Neural cell (in vitro differentiated cells): ENCODE results near the gene CHORDC1. TPM values are rescaled to one million over a fixed set of nuclear protein-coding genes. Genes with fewer than 3 reads are reported as not detected.
A peak's percentile ranks its signal among the peaks of the same experiment; 100 is the strongest.

Source experiments
- H2AFZ ChIP-seq: fragments of 200-600, 300-800 bp; sonication (generic), shearing (Covaris generic); 2 replicates; pipeline ENCODE4 v1.6.0; 2014; ENCODE audit warnings: low read depth, mild to moderate bottlenecking, antibody characterized with exemption, low read length, moderate library complexity
- H3F3A ChIP-seq: fragments of 200-600 bp; shearing (Covaris generic); 2 replicates; pipeline ENCODE4 v1.6.1; 2016; ENCODE audit warnings: mild to moderate bottlenecking, moderate library complexity, mixed read lengths, antibody characterized with exemption, low read length; ENCODE audit not compliant: insufficient read depth, poor library complexity, severe bottlenecking
- H3K27ac ChIP-seq: fragments of 200-600, 300-800 bp; sonication (generic), shearing (Covaris generic); 2 replicates; pipeline ENCODE4 v1.5.1; 2014; ENCODE audit warnings: mild to moderate bottlenecking, low read length, moderate library complexity
- H3K27me3 ChIP-seq: fragments of 300-800, 200-600 bp; sonication (generic), shearing (Covaris generic); 2 replicates; pipeline ENCODE4 v1.6.0; 2014; ENCODE audit warnings: mild to moderate bottlenecking, low read depth, low read length, moderate library complexity; ENCODE audit not compliant: insufficient read depth
- H3K36me3 ChIP-seq: fragments of 300-800, 200-600 bp; sonication (generic), shearing (Covaris generic); 2 replicates; pipeline ENCODE4 v1.5.1; 2014; ENCODE audit warnings: mild to moderate bottlenecking, antibody characterized with exemption, low read length, moderate library complexity; ENCODE audit not compliant: insufficient read depth
- H3K4me2 ChIP-seq: fragments of 300-800, 200-600 bp; sonication (generic), shearing (Covaris generic); 2 replicates; pipeline ENCODE4 v1.6.0; 2014; ENCODE audit warnings: mild to moderate bottlenecking, low read length
- H3K4me3 ChIP-seq: fragments of 300-800, 200-600 bp; sonication (generic), shearing (Covaris generic); 2 replicates; pipeline ENCODE4 v1.5.1; 2014; ENCODE audit warnings: mild to moderate bottlenecking, low read length, moderate library complexity
- H3K79me2 ChIP-seq: fragments of 200-600 bp; shearing (Covaris generic); replicated peaks from 2 replicates; pipeline ENCODE4 v1.6.0; 2014; ENCODE audit warnings: mild to moderate bottlenecking, low read length, moderate library complexity; ENCODE audit not compliant: insufficient read depth
- H3K9ac ChIP-seq: fragments of 300-800, 200-600 bp; sonication (generic), shearing (Covaris generic); 2 replicates; pipeline ENCODE4 v1.6.1; 2016; ENCODE audit warnings: mild to moderate bottlenecking, low read length, mixed read lengths
- H3K9me2 ChIP-seq: fragments of 200-600 bp; shearing (Covaris generic); 2 replicates; pipeline ENCODE4 v1.6.1; 2016; ENCODE audit warnings: mild to moderate bottlenecking, low read length, mixed read lengths; ENCODE audit not compliant: insufficient read depth
- H3K9me3 ChIP-seq: fragments of 200-600, 300-800 bp; sonication (generic), shearing (Covaris generic); 2 replicates; pipeline ENCODE4 v1.6.1; 2016; ENCODE audit warnings: mild to moderate bottlenecking, mixed run types, low read length, moderate library complexity, mixed read lengths
- H4K20me1 ChIP-seq: fragments of 200-600 bp; shearing (Covaris generic); 2 replicates; pipeline ENCODE4 v1.6.1; 2016; ENCODE audit warnings: mild to moderate bottlenecking, mixed run types; ENCODE audit not compliant: insufficient read depth
- CTCF ChIP-seq: fragments of 450-650 bp; IDR thresholded peaks from 2 replicates; pipeline ENCODE4 v1.5.1; 2014; ENCODE audit warnings: antibody characterized with exemption, mild to moderate bottlenecking, moderate library complexity; ENCODE audit not compliant: poor library complexity, severe bottlenecking
- EP300 ChIP-seq: fragments of 450-650 bp; conservative IDR thresholded peaks from 2 replicates; pipeline ENCODE4 v1.6.1; 2014; ENCODE audit warnings: antibody characterized with exemption, mild to moderate bottlenecking, moderate library complexity; ENCODE audit not compliant: poor library complexity, severe bottlenecking
- EZH2 ChIP-seq: fragments of 200-600, 300-800 bp; shearing (Covaris generic), sonication (generic); IDR thresholded peaks from 2 replicates; pipeline ENCODE4 v1.6.1; 2014; ENCODE audit warnings: antibody characterized with exemption, low read length, borderline replicate concordance, mild to moderate bottlenecking; ENCODE audit not compliant: insufficient read depth, poor library complexity, severe bottlenecking
- MXI1 ChIP-seq: fragments of 450-650 bp; conservative IDR thresholded peaks from 2 replicates; pipeline ENCODE4 v1.6.1; 2014; ENCODE audit warnings: antibody characterized with exemption, mild to moderate bottlenecking; ENCODE audit not compliant: poor library complexity, severe bottlenecking
- POLR2AphosphoS5 ChIP-seq: IDR thresholded peaks from 2 replicates; pipeline ENCODE4 v1.6.1; 2012
- RAD21 ChIP-seq: fragments of 450-650 bp; conservative IDR thresholded peaks from 2 replicates; pipeline ENCODE4 v1.6.1; 2014; ENCODE audit warnings: antibody characterized with exemption, mild to moderate bottlenecking, moderate library complexity
- REST ChIP-seq: IDR thresholded peaks from 2 replicates; pipeline ENCODE4 v1.6.1; 2012; ENCODE audit warnings: borderline replicate concordance
- SMC3 ChIP-seq: fragments of 450-650 bp; conservative IDR thresholded peaks from 2 replicates; pipeline ENCODE4 v1.6.1; 2014; ENCODE audit warnings: antibody characterized with exemption, mild to moderate bottlenecking, moderate library complexity; ENCODE audit not compliant: poor library complexity
- TAF1 ChIP-seq: IDR thresholded peaks from 2 replicates; pipeline ENCODE4 v1.6.1; 2012; ENCODE audit warnings: low read depth
- polyA plus RNA-seq: library from polyadenylated mRNA; depleted of rRNA; stranded (reverse); fragments of >200 nt; gene quantifications from 2 replicates; pipeline ENCODE4 v1.2.3, GENCODE V29; 2014

CHORDC1 gene
- polyA plus RNA-seq, 1 donor from 2014 or later, result 63.9 TPM

GRCh38 chr11:90228056-90228455 lies 5.2 kb upstream of the CHORDC1 start:
- no peaks in the 10 kb centered on the region for H3K9me2 ChIP-seq
- H3K79me2 ChIP-seq, result no peaks in the 10 kb centered on the region
- H3K9ac ChIP-seq, result no peak overlapping the region
- H3K9me3 ChIP-seq, result no peaks in the 10 kb centered on the region
- H3K4me3 ChIP-seq, result no peak overlapping the region
- H4K20me1 ChIP-seq, result no peaks in the 10 kb centered on the region
- no peaks in the 10 kb centered on the region for H3K36me3 ChIP-seq
- H3F3A ChIP-seq, result no peaks in the 10 kb centered on the region
- no peaks in the 10 kb centered on the region for H3K27me3 ChIP-seq
- H2AFZ ChIP-seq, result no peak overlapping the region
- TF ChIP-seq EP300 (no peak), TAF1 (no peak), MXI1 (no peak), CTCF (no peak), POLR2AphosphoS5 (no peak), REST (no peak), EZH2 (no peak), RAD21 (no peak), SMC3 (no peak)
- H3K4me2 ChIP-seq, result no peak overlapping the region
- no peak overlapping the region for H3K27ac ChIP-seq

GRCh38 chr11:90223248-90223585 lies 368 bp upstream of the CHORDC1 start:
- peak overlapping the region; percentile 83 for H2AFZ ChIP-seq
- H3K9me2 ChIP-seq, result no peaks in the 10 kb centered on the region
- peak overlapping the region; percentile 76 for H3K4me3 ChIP-seq
- no peaks in the 10 kb centered on the region for H4K20me1 ChIP-seq
- H3K9me3 ChIP-seq, result no peaks in the 10 kb centered on the region
- H3K4me2 ChIP-seq, result peak overlapping the region; percentile 54
- TF ChIP-seq RAD21, result no peak
- TF ChIP-seq TAF1, result no peak
- no peak for TF ChIP-seq MXI1
- no peak for TF ChIP-seq EZH2
- TF ChIP-seq REST, result no peak
- TF ChIP-seq CTCF, result no peak
- TF ChIP-seq SMC3, result no peak
- TF ChIP-seq POLR2AphosphoS5, result no peak
- no peak for TF ChIP-seq EP300
- peaks cover 44% of the 10 kb centered on the region for H3K79me2 ChIP-seq
- no peaks in the 10 kb centered on the region for H3K27me3 ChIP-seq
- H3K27ac ChIP-seq, result peak overlapping the region; percentile 79
- H3F3A ChIP-seq, result no peaks in the 10 kb centered on the region
- H3K9ac ChIP-seq, result peak overlapping the region; percentile 82
- H3K36me3 ChIP-seq, result no peaks in the 10 kb centered on the region
